Activated naive CD4-positive, alpha-beta T cell treated with Interleukin-2 at 50 U/mL for 16 hours (primary cell): ENCODE data around the gene RBM33.

Experiments used
- DNase-seq: peaks from one replicate; pipeline ENCODE4 v3.0.0-alpha.2; 2020

RBM33 gene

GRCh38 chr7:155729847-155730246 lies 85.4 kb downstream of the RBM33 start:
- DNase-seq = no peak

GRCh38 chr7:155731380-155731779 lies 86.9 kb downstream of the RBM33 start:
- DNase-seq = no peak

- no peak for DNase-seq
Measured at GRCh38 chr7:155731871-155732270, 87.4 kb downstream of the RBM33 start.

- DNase-seq = no peak
Measured at GRCh38 chr7:155732286-155732685, 87.8 kb downstream of the RBM33 start.

GRCh38 chr7:155733582-155734444 lies 89.4 kb downstream of the RBM33 start:
- no peak for DNase-seq

GRCh38 chr7:155734445-155734809 lies 90.0 kb downstream of the RBM33 start:
- DNase-seq = no peak

- DNase-seq = no peak
Measured at GRCh38 chr7:155735442-155736115, 91.1 kb downstream of the RBM33 start.

- DNase-seq = no peak
Measured at GRCh38 chr7:155737590-155737989, 93.1 kb downstream of the RBM33 start.

- no peak for DNase-seq
Measured at GRCh38 chr7:155738104-155738503, 93.6 kb downstream of the RBM33 start.

- DNase-seq = peak; percentile 71
Measured at GRCh38 chr7:155738652-155739537, 94.4 kb downstream of the RBM33 start.

- no peak for DNase-seq
Measured at GRCh38 chr7:155739538-155740143, 95.2 kb downstream of the RBM33 start.

- no peak for DNase-seq
Measured at GRCh38 chr7:155741082-155741481, 96.6 kb downstream of the RBM33 start.

- DNase-seq = peak; percentile 47
Measured at GRCh38 chr7:155741805-155742204, 97.3 kb downstream of the RBM33 start.

- DNase-seq = no peak
Measured at GRCh38 chr7:155743177-155743576, 98.7 kb downstream of the RBM33 start.

GRCh38 chr7:155744971-155745683 lies 100.7 kb downstream of the RBM33 start:
- no peak for DNase-seq

- no peak for DNase-seq
Measured at GRCh38 chr7:155745737-155746136, 101.3 kb downstream of the RBM33 start.

- no peak for DNase-seq
Measured at GRCh38 chr7:155746188-155746587, 101.7 kb downstream of the RBM33 start.

GRCh38 chr7:155747209-155747608 lies 102.7 kb downstream of the RBM33 start:
- no peak for DNase-seq

- no peak for DNase-seq
Measured at GRCh38 chr7:155749578-155749977, 105.1 kb downstream of the RBM33 start.

GRCh38 chr7:155750255-155751125 lies 106.0 kb downstream of the RBM33 start:
- no peak for DNase-seq

- no peak for DNase-seq
Measured at GRCh38 chr7:155751409-155751808, 106.9 kb downstream of the RBM33 start.
